Liver (tissue), 9 donors: ENCODE data around the gene PRKD1. TPM values are rescaled to one million over a fixed set of nuclear protein-coding genes. Genes with fewer than 3 reads are reported as not detected.

Experiments
- DNase-seq: peaks from one replicate; pipeline ENCODE4 v3.0.0-alpha.2; 2017; ENCODE audit warnings: low spot score
- H3K27ac ChIP-seq, 2 donors: one replicate each; pipeline ENCODE4 v1.7.0; 2013; ENCODE audit warnings: inconsistent platforms in 2 of 2, low read length in 2 of 2, control low read depth in 1 of 2, low read depth in 1 of 2, mild to moderate bottlenecking in 1 of 2
- H3K27me3 ChIP-seq, 4 donors: one replicate each; pipeline versions ENCODE4 v1.6.1 to v1.7.0; 2013; ENCODE audit warnings: low read length in 3 of 4, inconsistent platforms in 1 of 4, mild to moderate bottlenecking in 1 of 4, moderate library complexity in 1 of 4; ENCODE audit not compliant: control insufficient read depth in 4 of 4, insufficient read depth in 4 of 4
- H3K36me3 ChIP-seq, 4 donors: one replicate each; pipeline versions ENCODE4 v1.6.1 to v1.7.0; 2013; ENCODE audit warnings: low read length in 3 of 4, mild to moderate bottlenecking in 3 of 4, low read depth in 1 of 4, moderate library complexity in 1 of 4; ENCODE audit not compliant: control insufficient read depth in 4 of 4, insufficient read depth in 3 of 4
- H3K4me1 ChIP-seq, 4 donors: one replicate each; pipeline versions ENCODE4 v1.6.1 to v1.7.0; 2013; ENCODE audit warnings: low read length in 3 of 4, mild to moderate bottlenecking in 3 of 4, moderate library complexity in 1 of 4; ENCODE audit not compliant: control insufficient read depth in 4 of 4, insufficient read depth in 4 of 4
- H3K4me3 ChIP-seq, 3 donors: one replicate each; pipeline versions ENCODE4 v1.6.1 to v1.7.0; 2013; ENCODE audit warnings: low read length in 3 of 3, control low read depth in 1 of 3, low read depth in 1 of 3, mild to moderate bottlenecking in 1 of 3
- H3K9ac ChIP-seq, 2 donors: one replicate each; pipeline ENCODE4 v1.7.0; 2013; ENCODE audit warnings: low read length in 2 of 2, mild to moderate bottlenecking in 2 of 2, moderate library complexity in 2 of 2, control low read depth in 1 of 2, low read depth in 1 of 2
- H3K9me3 ChIP-seq, 4 donors: one replicate each; pipeline versions ENCODE4 v1.6.1 to v1.7.0; 2013; ENCODE audit warnings: low read length in 3 of 4; ENCODE audit not compliant: control insufficient read depth in 4 of 4
- ATF3 ChIP-seq: IDR thresholded peaks from 2 replicates; pipeline ENCODE4 v1.6.1; 2016; ENCODE audit warnings: antibody characterized with exemption
- CTCF ChIP-seq: fragments of 150-350 bp; IDR thresholded peaks from 2 replicates; pipeline ENCODE4 v1.5.1; 2017; ENCODE audit warnings: improper control_type of control experiment, low read depth, low read length; ENCODE audit not compliant: missing input control
- EGR1 ChIP-seq, 2 donors: IDR thresholded peaks; 2 replicates each; pipeline ENCODE4 v1.6.1; 2016 to 2018; ENCODE audit warnings: antibody characterized with exemption in 2 of 2, low read depth in 2 of 2
- FOXA1 ChIP-seq: IDR thresholded peaks from 2 replicates; pipeline ENCODE4 v1.6.1; 2016; ENCODE audit warnings: antibody characterized with exemption
- FOXA2 ChIP-seq: IDR thresholded peaks from 2 replicates; pipeline ENCODE4 v1.6.1; 2016; ENCODE audit warnings: antibody characterized with exemption
- GABPA ChIP-seq, 2 donors: IDR thresholded peaks in 1 of 2; conservative IDR thresholded peaks in 1 of 2; 2 replicates each; pipeline ENCODE4 v1.6.1; 2016; ENCODE audit warnings: antibody characterized with exemption in 2 of 2, mild to moderate bottlenecking in 1 of 2, moderate library complexity in 1 of 2
- HNF4A ChIP-seq, 2 donors: conservative IDR thresholded peaks; 2 replicates each; pipeline ENCODE4 v1.6.1; 2016; ENCODE audit warnings: antibody characterized with exemption in 2 of 2, mild to moderate bottlenecking in 2 of 2
- HNF4G ChIP-seq: IDR thresholded peaks from 2 replicates; pipeline ENCODE4 v1.6.1; 2016; ENCODE audit warnings: antibody characterized with exemption
- JUND ChIP-seq, 2 donors: IDR thresholded peaks; 2 replicates each; pipeline ENCODE4 v1.6.1; 2016; ENCODE audit warnings: antibody characterized with exemption in 2 of 2
- MAX ChIP-seq: IDR thresholded peaks from 2 replicates; pipeline ENCODE4 v1.6.1; 2016; ENCODE audit warnings: antibody characterized with exemption
- NR2F2 ChIP-seq: IDR thresholded peaks from 2 replicates; pipeline ENCODE4 v1.6.1; 2016; ENCODE audit warnings: antibody characterized with exemption
- RAD21 ChIP-seq, 2 donors: IDR thresholded peaks; 2 replicates each; pipeline ENCODE4 v1.6.1; 2016; ENCODE audit warnings: antibody characterized with exemption in 2 of 2, mild to moderate bottlenecking in 2 of 2
- REST ChIP-seq: IDR thresholded peaks from 2 replicates; pipeline ENCODE4 v1.6.1; 2016; ENCODE audit warnings: antibody characterized with exemption, mild to moderate bottlenecking
- RXRA ChIP-seq, 2 donors: IDR thresholded peaks; 2 replicates each; pipeline ENCODE4 v1.6.1; 2017 to 2018; ENCODE audit warnings: antibody characterized with exemption in 2 of 2, mild to moderate bottlenecking in 1 of 2
- SP1 ChIP-seq: IDR thresholded peaks from 2 replicates; pipeline ENCODE4 v1.6.1; 2018; ENCODE audit warnings: antibody characterized with exemption, mild to moderate bottlenecking
- TAF1 ChIP-seq: conservative IDR thresholded peaks from 2 replicates; pipeline ENCODE4 v1.6.1; 2016; ENCODE audit warnings: antibody characterized with exemption, mild to moderate bottlenecking
- YY1 ChIP-seq: IDR thresholded peaks from 2 replicates; pipeline ENCODE4 v1.6.1; 2016; ENCODE audit warnings: antibody characterized with exemption, mild to moderate bottlenecking
- WGBS: extraction: QIAGEN DNeasy Blood & Tissue Kit; methylation state at CpG from one replicate; pipeline ENCODE4 v1.1.7; 2013; 5-methylcytosine and 5-hydroxymethylcytosine counted together
- polyA plus RNA-seq, 2 donors: library from polyadenylated mRNA; stranded (reverse) in 1 of 2; unstranded in 1 of 2; fragments of 200-250 nt in 1 of 2; fragments of >200 nt in 1 of 2; fragmentation: Nextera tagmentation in 1 of 2; extraction: Ambion mirVana in 1 of 2; gene quantifications; one replicate each; pipeline versions ENCODE4 v1.2.1 to v1.2.3, GENCODE V29; 2013 to 2015
- total RNA-seq, 2 donors: library from RNA; depleted of rRNA; stranded (reverse); fragments of >200 nt; gene quantifications; one replicate each; pipeline ENCODE4 v1.2.3, GENCODE V29; 2014
- donor health status: healthy.
- donor health status: healthy.
- donor health status: healthy.
- donor health status: healthy.
- donor health status: healthy.

The PRKD1 gene
- total and polyA plus RNA-seq, 4 donors = 0.85 to 5.0 (median 0.99) TPM

- H3K27me3 ChIP-seq = no peaks in the 10 kb centered on the region
- WGBS = 75% methylated on average over 1 of the region's 1 CpG
- H3K27ac ChIP-seq = no peak overlapping the region
- DNase-seq = no peak
- peaks cover 0 to 3% (median 0%) of the 10 kb centered on the region in 4 donors for H3K4me1 ChIP-seq
- no peak overlapping the region for H3K4me3 ChIP-seq
- no peaks in the 10 kb centered on the region for H3K36me3 ChIP-seq
- H3K9me3 ChIP-seq = peaks cover 0 to 3% (median 0%) of the 10 kb centered on the region in 4 donors
- no peak overlapping the region for H3K9ac ChIP-seq
- no peak for TF ChIP-seq YY1
Measured at GRCh38 chr14:29645117-29645516, 282.5 kb downstream of the PRKD1 start.

- H3K36me3 ChIP-seq = no peaks in the 10 kb centered on the region
- peaks cover 0 to 3% (median 0%) of the 10 kb centered on the region in 4 donors for H3K4me1 ChIP-seq
- TF ChIP-seq GABPA (IDR thresholded peaks at IDR 0.05 in 1 of 2, conservative IDR thresholded peaks at IDR 0.05 in 1 of 2) (no peak), REST (no peak), RXRA (IDR thresholded peaks at IDR 0.05) (no peak), FOXA1 (no peak), HNF4A (conservative IDR thresholded peaks at IDR 0.05) (no peak), TAF1 (no peak), MAX (no peak), NR2F2 (no peak), JUND (IDR thresholded peaks at IDR 0.05) (no peak), RAD21 (IDR thresholded peaks at IDR 0.05) (no peak), HNF4G (no peak), SP1 (no peak), CTCF (no peak), FOXA2 (no peak), EGR1 (IDR thresholded peaks at IDR 0.05; ENCODE audit: low read depth in 2 of 2) (no peak), ATF3 (no peak)
- H3K27ac ChIP-seq = no peak overlapping the region
- no peaks in the 10 kb centered on the region for H3K27me3 ChIP-seq
- peaks cover 0 to 3% (median 0%) of the 10 kb centered on the region in 4 donors for H3K9me3 ChIP-seq
- no peak overlapping the region for H3K9ac ChIP-seq
- H3K4me3 ChIP-seq = no peak overlapping the region
- no peak for DNase-seq
- WGBS = 75% methylated on average over 5 of the region's 5 CpGs
Measured at GRCh38 chr14:29643433-29644211, 284.0 kb downstream of the PRKD1 start.
